Ascending aorta (tissue), 2 donors: ENCODE data around the gene FN1. TPM values are rescaled to one million over a fixed set of nuclear protein-coding genes. Genes with fewer than 3 reads are reported as not detected.

Experiments used
- DNase-seq, 2 donors: peaks; one replicate each; pipeline ENCODE4 v3.0.0-alpha.2; 2019; ENCODE audit warnings: low spot score in 2 of 2
- H3K27ac ChIP-seq, 2 donors: fragments of 200-600 bp; sonication (generic); one replicate each; pipeline ENCODE4 v1.5.1; 2016 to 2017; ENCODE audit warnings: mild to moderate bottlenecking in 1 of 2
- H3K27me3 ChIP-seq: fragments of 200-600 bp; sonication (generic); one replicate; pipeline ENCODE4 v1.5.1; 2017
- H3K36me3 ChIP-seq, 2 donors: fragments of 200-600 bp; sonication (generic); one replicate each; pipeline ENCODE4 v1.5.1; 2016
- H3K4me1 ChIP-seq, 2 donors: fragments of 200-600 bp; sonication (generic); one replicate each; pipeline ENCODE4 v1.5.1; 2016 to 2017; ENCODE audit warnings: mild to moderate bottlenecking in 1 of 2
- H3K4me3 ChIP-seq, 2 donors: fragments of 200-600 bp; sonication (generic); one replicate each; pipeline ENCODE4 v1.5.1; 2016 to 2017; ENCODE audit warnings: mild to moderate bottlenecking in 1 of 2
- H3K9me3 ChIP-seq, 2 donors: fragments of 200-600 bp; sonication (generic); one replicate each; pipeline ENCODE4 v1.5.1; 2016
- CTCF ChIP-seq, 3 experiments: fragments of 200-600 bp in 2 of 3; fragments of 450-650 bp in 1 of 3; sonication (generic) in 2 of 3; IDR thresholded peaks; one replicate each; pipeline ENCODE4 v1.5.1; 2016 to 2019; ENCODE audit warnings: antibody characterized with exemption in 3 of 3, mild to moderate bottlenecking in 1 of 3, moderate library complexity in 1 of 3
- intact Hi-C: fragments of 100-400 bp; cut with DNase I; formaldehyde crosslinking; loops from one replicate; pipeline ENCODE4 v1.15.1; 2023
- total RNA-seq: library from RNA; depleted of rRNA; stranded (reverse); fragments of >200 nt; gene quantifications from one replicate; pipeline ENCODE4 v1.1.0, GENCODE V29; 2016

Gene FN1
- total RNA-seq, 1 donor from 2014 or later: 5,098 TPM

DNA sequence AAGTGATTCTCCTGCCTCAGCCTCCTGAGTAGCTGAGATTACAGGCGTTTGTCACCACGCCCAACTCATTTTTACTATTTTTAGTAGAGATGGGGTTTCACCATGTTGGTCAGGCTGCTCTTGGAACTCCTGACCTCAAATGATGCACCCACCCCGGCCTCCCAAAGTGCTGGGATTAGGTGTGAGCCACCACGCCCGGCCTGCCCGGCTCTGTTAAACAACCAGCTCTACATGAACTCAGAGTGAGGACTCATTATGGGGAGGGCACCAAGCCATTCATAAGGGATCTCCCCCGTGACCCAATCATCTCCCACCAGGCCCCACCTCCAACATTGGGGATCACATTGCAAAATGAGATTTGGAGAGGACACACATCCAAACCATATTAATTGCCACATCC lies 115.2 kb downstream of the FN1 start:
- no peak overlapping the region for H3K27ac ChIP-seq
- H3K36me3 ChIP-seq: peaks cover 18 to 59% of the 10 kb centered on the region in 2 donors
- no peak for DNase-seq
- intact Hi-C loops: no loop called here
- H3K27me3 ChIP-seq: no peaks in the 10 kb centered on the region
- no peak overlapping the region for H3K4me3 ChIP-seq
- TF ChIP-seq CTCF (IDR thresholded peaks at IDR 0.05): no peak
- no peaks in the 10 kb centered on the region for H3K9me3 ChIP-seq
- no peaks in the 10 kb centered on the region for H3K4me1 ChIP-seq

- TF ChIP-seq CTCF (IDR thresholded peaks at IDR 0.05): no peak
- Histone ChIP-seq H3K9me3 (no peaks in the 10 kb centered on the region), H3K27ac (no peak overlapping the region), H3K4me3 (no peak overlapping the region), H3K27me3 (no peaks in the 10 kb centered on the region), H3K4me1 (no peaks in the 10 kb centered on the region), H3K36me3 (peaks cover 14 to 53% of the 10 kb centered on the region in 2 donors)
- DNase-seq: no peak
- intact Hi-C loops: no loop called here
Observed at GRCh38 chr2:215320102-215320501, 115.8 kb downstream of the FN1 start.

- H3K4me1 ChIP-seq: no peaks in the 10 kb centered on the region
- H3K27me3 ChIP-seq: no peaks in the 10 kb centered on the region
- DNase-seq: no peak
- H3K27ac ChIP-seq: no peak overlapping the region
- no peak overlapping the region for H3K4me3 ChIP-seq
- TF ChIP-seq CTCF (IDR thresholded peaks at IDR 0.05): no peak
- peaks cover 14 to 51% of the 10 kb centered on the region in 2 donors for H3K36me3 ChIP-seq
- no peaks in the 10 kb centered on the region for H3K9me3 ChIP-seq
- intact Hi-C loops: loop anchor here (10.0 kb wide), 1 partner anchor 795 kb away; no protein-coding TSS in a partner anchor
Observed at GRCh38 chr2:215319500-215319899, 116.4 kb downstream of the FN1 start.

DNA sequence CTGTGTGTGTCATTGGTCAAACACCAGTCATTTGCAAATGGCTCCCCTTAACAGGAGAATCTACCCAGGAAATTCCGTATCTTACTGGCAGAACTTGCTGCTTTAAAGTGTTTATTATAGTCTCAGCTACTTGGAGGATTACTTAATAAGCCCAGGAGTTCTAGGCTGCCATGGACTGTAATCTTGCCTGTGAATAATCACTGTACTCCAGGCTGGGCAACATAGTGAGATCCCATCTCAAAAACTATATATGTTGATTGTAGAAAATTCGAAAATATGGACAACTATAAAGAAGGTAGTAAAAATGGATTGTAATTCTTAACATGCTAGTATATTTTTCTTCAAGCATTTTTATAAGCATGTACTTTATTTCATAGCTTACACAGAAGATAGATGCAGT lies 119.5 kb downstream of the FN1 start:
- Histone ChIP-seq H3K4me3 (no peak overlapping the region), H3K9me3 (no peaks in the 10 kb centered on the region), H3K27me3 (no peaks in the 10 kb centered on the region), H3K27ac (no peak overlapping the region), H3K4me1 (peaks cover 0 to 6% of the 10 kb centered on the region in 2 donors), H3K36me3 (peaks cover 10 to 37% of the 10 kb centered on the region in 2 donors)
- DNase-seq: no peak
- no peak for TF ChIP-seq CTCF (IDR thresholded peaks at IDR 0.05)
- intact Hi-C loops: loop anchor here (10.0 kb wide), 1 partner anchor 798 kb away; no protein-coding TSS in a partner anchor

DNA sequence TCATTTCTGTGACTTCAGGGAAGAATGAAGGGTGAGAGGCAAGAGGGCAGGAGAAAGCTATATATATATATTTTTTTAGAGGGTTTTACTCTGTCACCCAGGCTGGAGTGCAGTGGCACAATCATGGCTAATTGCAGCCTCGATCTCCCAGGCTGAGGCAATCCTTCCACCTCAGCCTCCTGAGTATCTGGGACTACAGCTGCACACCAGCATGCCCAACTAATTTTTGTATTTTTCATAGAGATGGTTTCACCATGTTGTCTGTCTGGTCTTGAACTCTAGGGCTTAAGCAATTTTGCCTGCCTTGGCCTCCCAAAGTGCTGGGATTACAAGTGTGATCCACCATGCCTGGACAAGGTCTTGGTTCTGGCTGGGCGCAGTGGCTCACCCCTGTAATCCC lies 120.6 kb downstream of the FN1 start:
- no peak for DNase-seq
- Histone ChIP-seq H3K27ac (no peak overlapping the region), H3K4me3 (no peak overlapping the region), H3K9me3 (no peaks in the 10 kb centered on the region), H3K36me3 (peaks cover 10 to 26% of the 10 kb centered on the region in 2 donors), H3K27me3 (no peaks in the 10 kb centered on the region), H3K4me1 (peaks cover 0 to 6% of the 10 kb centered on the region in 2 donors)
- TF ChIP-seq CTCF (IDR thresholded peaks at IDR 0.05): no peak
- intact Hi-C loops: loop anchor here (10.0 kb wide), 1 partner anchor 800 kb away; no protein-coding TSS in a partner anchor

- intact Hi-C loops: loop anchor here (5.0 to 10.0 kb wide), 2 partner anchors 503 to 800 kb away; no protein-coding TSS in a partner anchor
- peaks cover 0 to 6% of the 10 kb centered on the region in 2 donors for H3K4me1 ChIP-seq
- H3K27me3 ChIP-seq: no peaks in the 10 kb centered on the region
- no peak overlapping the region for H3K27ac ChIP-seq
- H3K36me3 ChIP-seq: peaks cover 9 to 22% of the 10 kb centered on the region in 2 donors
- H3K9me3 ChIP-seq: no peaks in the 10 kb centered on the region
- H3K4me3 ChIP-seq: no peak overlapping the region
- no peak for DNase-seq
- no peak for TF ChIP-seq CTCF (IDR thresholded peaks at IDR 0.05)
Observed at GRCh38 chr2:215314896-215315295, 121.0 kb downstream of the FN1 start.
